NCI-H2171 (cell line): ENCODE results near the gene UPK1A.
"Not testable (repeated sequence)": the region's sequence is repeated elsewhere in the genome, so short reads cannot be mapped to it uniquely, and the experiment has no call there.

ENCODE experiments used
- DNase-seq: peaks from one replicate; lab custom pipeline; 2025; lab: John Stamatoyannopoulos, UW

Gene UPK1A

DNA sequence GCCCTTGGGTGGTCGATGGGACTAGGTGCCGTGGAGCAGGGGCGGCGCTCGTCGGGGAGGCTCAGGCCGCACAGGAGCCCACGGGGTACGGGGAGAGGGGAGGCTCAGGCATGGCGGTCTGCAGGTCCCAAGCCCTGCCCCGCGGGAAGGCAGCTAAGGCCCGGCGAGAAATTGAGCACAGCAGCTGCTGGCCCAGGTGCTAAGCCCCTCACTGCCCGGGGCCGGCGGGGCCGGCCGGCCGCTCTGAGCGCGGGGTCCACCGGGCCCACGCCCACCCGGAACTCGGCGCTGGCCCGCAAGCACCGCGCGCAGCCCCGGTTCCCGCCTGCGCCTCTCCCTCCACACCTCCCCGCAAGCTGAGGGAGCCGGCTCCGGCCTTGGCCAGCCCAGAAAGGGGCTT lies 24.8 kb downstream of the UPK1A start:
- DNase-seq: not testable (repeated sequence)

DNA sequence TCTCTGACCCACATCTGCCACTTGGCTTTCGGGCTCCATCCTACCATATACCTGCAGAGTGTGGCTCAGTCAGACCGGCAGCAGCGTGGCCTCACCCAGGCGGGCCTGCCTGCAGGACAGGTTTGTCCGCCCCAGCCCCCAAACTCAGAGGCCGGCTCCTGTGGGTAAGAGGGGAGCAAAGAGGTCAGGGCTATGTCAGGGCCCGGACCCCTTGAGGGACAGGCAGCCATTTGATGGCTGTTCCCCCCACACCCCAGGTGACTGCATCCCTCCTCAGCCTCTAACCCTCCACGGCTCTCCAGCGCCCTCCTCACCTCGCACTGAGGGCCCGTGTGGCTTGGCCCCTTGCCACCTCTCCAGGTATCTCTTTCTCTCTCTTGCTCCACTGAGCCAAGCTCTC lies 25.7 kb downstream of the UPK1A start:
- no peak for DNase-seq

GRCh38 chr19:35693422-35693821 lies 27.1 kb downstream of the UPK1A start:
- DNase-seq: no peak

GRCh38 chr19:35693835-35694599 lies 27.7 kb downstream of the UPK1A start:
- DNase-seq: peak; percentile 83

GRCh38 chr19:35695895-35696422 lies 29.6 kb downstream of the UPK1A start:
- no peak for DNase-seq

- DNase-seq: no peak
These were observed 30.5 kb downstream of the UPK1A start for GRCh38 chr19:35696835-35697234.

- DNase-seq: peak; percentile 97
These were observed 36.1 kb downstream of the UPK1A start for GRCh38 chr19:35702223-35703012.

GRCh38 chr19:35703343-35703742 lies 37.0 kb downstream of the UPK1A start:
- DNase-seq: no peak

GRCh38 chr19:35704218-35704617 lies 37.9 kb downstream of the UPK1A start, which contains the start of gene ZBTB32:
TSS of gene ZBTB32 (plus strand) at chr19:35704558. CDS start at chr19:35714627, 10,069 bp downstream.
- DNase-seq: no peak

GRCh38 chr19:35708391-35708790 lies 42.1 kb downstream of the UPK1A start:
- no peak for DNase-seq

GRCh38 chr19:35710784-35711723 lies 44.7 kb downstream of the UPK1A start:
- no peak for DNase-seq

- DNase-seq: no peak
These were observed 46.5 kb downstream of the UPK1A start for GRCh38 chr19:35712567-35713505.

- DNase-seq: no peak
These were observed 47.2 kb downstream of the UPK1A start for GRCh38 chr19:35713506-35713850.

- no peak for DNase-seq
These were observed 47.7 kb downstream of the UPK1A start for GRCh38 chr19:35713904-35714495.

GRCh38 chr19:35714601-35715354 lies 48.5 kb downstream of the UPK1A start:
- DNase-seq: no peak

GRCh38 chr19:35715355-35715809 lies 49.1 kb downstream of the UPK1A start:
- no peak for DNase-seq

DNA sequence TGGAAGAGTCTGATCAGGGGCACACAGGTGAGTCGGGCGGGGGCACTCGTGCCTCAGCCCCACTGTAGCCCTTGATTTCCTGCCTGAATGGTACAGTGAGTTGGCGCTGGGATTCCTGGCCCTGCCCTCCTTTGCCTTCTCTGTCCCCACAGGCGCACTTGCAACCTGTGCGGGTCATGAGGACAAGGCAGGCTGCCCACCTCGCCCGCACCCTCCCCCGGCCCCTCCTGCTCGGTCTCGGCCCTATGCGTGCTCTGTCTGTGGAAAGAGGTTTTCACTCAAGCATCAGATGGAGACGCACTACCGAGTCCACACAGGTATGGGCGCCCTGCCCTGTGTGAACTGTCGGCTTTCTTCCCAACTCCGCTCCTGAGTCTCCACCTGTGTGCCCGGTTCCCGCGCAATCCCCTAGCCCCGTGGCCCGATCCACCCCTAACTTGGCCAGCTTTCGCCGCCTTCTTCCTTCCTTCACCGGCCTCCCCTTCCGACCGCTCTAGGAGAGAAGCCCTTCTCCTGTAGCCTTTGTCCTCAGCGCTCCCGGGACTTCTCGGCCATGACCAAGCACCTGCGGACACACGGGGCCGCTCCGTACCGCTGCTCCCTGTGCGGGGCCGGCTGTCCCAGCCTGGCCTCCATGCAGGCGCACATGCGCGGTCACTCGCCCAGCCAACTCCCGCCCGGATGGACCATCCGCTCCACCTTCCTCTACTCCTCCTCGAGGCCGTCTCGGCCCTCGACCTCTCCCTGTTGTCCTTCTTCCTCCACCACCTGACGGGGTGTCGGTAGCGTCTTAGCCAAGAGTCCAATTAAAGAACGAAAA lies 49.9 kb downstream of the UPK1A start:
- no peak for DNase-seq

DNA sequence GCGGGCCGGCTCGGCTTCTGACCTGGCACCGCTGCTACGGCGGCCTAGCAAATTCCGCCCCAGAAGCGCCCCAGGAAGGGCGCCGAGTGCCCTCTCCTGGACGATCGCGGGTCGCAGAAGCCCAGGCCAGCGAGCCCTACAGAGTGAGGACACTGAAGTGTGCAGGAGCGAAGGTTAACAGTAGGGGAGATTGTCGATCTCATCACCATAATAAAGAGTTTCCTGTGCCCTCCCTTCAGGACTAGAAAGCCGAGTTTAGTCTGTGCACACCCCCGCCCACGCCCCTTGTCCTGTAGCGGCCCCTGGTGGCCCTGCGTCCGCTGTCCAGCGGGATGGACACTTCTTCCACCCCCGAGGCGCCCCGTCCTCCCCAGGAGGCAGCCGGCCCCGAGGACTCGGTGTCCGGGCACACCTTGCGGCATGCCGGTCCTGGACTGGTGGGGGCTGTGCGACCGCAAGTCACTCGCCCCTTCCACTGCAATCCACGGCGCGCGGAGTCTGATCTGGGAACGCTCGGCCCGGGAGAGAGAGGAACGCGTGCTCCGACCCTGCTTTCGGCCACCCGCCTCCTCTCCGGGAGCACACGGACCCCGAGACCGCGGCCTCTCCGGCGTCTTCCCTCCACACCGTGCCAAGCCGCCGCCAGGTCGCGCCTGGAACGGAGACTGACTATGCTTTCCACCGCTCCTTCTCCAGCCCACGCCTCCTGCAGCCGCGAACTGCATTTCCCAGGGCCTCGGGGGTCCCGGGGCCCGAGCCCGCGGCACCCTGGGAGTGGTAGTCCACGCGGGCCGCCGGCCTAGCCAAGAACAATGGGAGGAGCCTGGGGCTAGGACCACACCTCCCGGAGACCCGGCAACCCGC lies 50.7 kb downstream of the UPK1A start:
- DNase-seq: peak; percentile 98
